ENCODE data around the gene UGGT1. TPM values are rescaled to one million over a fixed set of nuclear protein-coding genes. Genes with fewer than 3 reads are reported as not detected.

UGGT1 gene
- total RNA-seq, 2 donors from 2014 or later = 39.8 to 49.8 TPM

DNA sequence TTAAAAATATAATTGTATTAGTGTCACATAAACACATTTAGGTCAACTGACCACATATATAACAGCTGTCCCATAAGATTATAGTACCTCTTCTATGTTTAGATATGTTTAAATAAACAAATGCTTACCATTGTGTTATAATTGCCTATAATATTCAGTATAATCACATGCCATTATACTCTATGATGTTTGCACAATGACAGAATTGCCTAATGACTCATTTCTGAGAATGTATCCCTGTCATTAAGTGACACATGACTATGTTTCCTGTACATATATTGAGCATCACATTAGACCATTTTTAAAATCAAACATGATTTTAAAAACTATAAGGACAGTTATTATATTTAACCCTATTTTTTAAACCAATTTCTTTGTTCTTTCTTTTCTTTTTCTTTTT is 137.9 kb downstream of the UGGT1 start:
- no peak for DNase-seq (ENCODE audit: low spot score in 2 of 2)

DNA sequence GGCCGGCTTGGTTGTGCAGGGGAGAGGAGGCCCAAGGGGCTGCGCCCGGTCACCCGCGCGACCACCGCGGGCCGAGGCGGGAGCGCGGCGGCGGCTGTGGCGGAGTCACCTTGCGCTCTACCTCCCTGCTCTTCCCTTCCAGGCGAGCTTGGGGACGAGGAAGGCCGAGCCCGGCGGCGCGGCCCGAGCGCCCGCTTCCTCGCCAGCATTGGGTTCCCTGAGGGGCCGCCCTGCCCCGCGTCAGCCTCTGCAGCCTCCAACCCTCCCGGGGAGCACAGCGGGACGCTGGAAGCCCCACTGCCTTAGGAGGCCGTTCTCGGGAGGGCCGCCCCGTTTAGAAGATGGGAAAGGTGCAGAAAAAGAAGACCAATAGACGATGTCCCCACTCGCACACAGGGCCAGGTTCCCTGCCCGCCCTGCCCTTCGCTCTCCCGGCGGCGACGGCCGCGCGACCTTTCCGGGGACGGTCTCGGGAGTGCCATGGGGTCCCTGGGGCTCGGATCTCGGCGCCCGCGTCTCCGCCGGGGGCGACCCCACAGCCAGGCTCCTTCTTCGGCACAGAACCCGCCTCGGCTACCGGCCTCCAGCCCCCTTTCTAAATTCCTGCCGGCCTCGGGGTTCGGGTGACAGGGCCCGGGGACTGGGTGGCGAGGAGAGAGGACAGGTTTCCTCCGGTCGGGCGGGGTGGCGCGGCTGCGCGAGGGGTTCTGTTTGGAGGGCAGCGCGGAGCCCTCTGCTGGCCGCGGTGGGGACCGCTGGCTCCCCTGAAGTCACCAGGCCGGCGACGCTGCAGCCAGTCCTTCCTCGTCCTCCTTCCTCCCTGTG is 142.2 kb downstream of the UGGT1 start:
- no peaks in the 10 kb centered on the region for H3K9me3 Mint-ChIP-seq
- ATAC-seq (peak; percentile 97 to 99), DNase-seq (ENCODE audit: low spot score in 2 of 2) (peak; percentile 83 to 88)
- peak overlapping the region in 1 of 2 donors; percentile 20 for H3K27ac Mint-ChIP-seq
- no peaks in the 10 kb centered on the region for H3K36me3 Mint-ChIP-seq

More for the DNA sequence above, 137.9 kb downstream of the UGGT1 start:
- Mint-ChIP-seq H3K27ac (no peak overlapping the region), H3K36me3 (no peaks in the 10 kb centered on the region), H3K9me3 (no peaks in the 10 kb centered on the region)
- peak in 1 of 2 donors; percentile 32 for ATAC-seq

DNA sequence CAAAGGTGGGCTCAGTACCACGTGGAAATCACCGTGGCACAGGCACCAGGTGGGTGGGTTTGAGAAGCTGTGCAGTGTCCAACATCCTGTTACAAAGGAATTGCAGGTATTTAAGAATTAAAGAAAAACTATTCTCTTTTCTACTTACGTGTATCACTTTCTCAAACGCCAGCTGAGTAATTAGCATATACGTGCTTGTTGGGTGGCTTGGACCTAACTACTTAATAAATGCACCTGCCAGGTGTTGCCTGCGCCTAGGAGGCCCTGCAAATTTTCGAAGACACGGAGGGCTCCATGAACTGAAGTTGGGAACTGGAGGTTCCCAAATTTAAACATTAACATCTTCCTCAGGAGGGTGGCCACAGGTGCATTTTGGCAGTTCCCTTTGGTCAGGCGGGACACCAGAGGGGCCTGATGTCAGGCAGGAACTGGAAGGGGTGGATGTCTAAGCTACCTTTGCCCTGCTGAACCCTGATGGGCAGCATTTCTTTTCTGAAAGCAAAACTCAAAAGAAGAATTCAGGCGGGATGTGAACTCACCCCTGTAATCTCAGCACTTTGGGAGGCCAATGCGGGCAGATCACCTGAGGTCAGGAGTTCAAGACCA is 142.9 kb downstream of the UGGT1 start:
- H3K27ac Mint-ChIP-seq = peak overlapping the region in 1 of 2 donors; percentile 20
- H3K9me3 Mint-ChIP-seq = no peaks in the 10 kb centered on the region
- no peaks in the 10 kb centered on the region for H3K36me3 Mint-ChIP-seq
- ATAC-seq (no peak), DNase-seq (ENCODE audit: low spot score in 2 of 2) (no peak)

DNA sequence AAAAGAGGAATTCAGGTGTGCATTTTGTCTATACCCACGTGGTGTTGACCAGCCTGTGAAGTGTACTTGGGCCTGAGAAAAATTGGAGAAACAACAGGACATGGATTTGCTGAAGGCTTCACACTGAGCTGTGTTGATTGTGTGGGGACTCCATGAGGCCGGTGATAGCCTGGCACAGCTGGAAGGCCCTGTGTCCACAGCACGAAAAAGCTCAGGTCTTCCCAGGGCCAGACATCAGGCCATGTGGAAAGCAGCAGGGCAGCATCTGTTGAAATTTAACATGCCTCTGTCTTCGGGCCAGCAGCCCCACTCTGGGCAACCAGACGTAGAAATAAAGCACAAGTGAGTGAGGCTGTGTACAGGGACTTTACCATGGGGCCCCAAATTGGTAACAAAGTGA is 143.6 kb downstream of the UGGT1 start:
- H3K27ac Mint-ChIP-seq = no peak overlapping the region
- no peaks in the 10 kb centered on the region for H3K36me3 Mint-ChIP-seq
- DNase-seq (ENCODE audit: low spot score in 2 of 2) = no peak
- ATAC-seq = no peak
- no peaks in the 10 kb centered on the region for H3K9me3 Mint-ChIP-seq

DNA sequence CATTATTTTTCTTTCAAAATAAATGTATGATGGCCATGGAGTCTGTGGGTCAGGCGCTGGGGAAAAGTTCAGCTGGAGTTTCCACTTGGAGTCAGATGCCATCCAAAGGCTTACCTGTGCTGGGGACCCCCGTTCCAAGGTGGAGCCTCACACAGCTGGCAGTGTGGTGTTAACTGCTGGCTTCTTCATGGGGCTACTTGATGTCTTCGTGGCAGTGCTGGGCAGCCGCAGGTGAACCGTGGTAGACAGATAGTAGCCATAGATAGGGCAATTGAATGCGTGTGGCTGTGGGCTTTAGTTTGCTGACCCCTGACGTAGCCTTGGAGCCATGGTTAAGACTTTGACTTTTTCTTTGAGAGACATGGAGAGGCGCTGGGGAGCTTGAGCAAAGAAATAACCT is 144.6 kb downstream of the UGGT1 start:
- no peak for DNase-seq (ENCODE audit: low spot score in 2 of 2)
- no peak for ATAC-seq
- no peaks in the 10 kb centered on the region for H3K36me3 Mint-ChIP-seq
- no peaks in the 10 kb centered on the region for H3K9me3 Mint-ChIP-seq
- H3K27ac Mint-ChIP-seq = no peak overlapping the region

DNA sequence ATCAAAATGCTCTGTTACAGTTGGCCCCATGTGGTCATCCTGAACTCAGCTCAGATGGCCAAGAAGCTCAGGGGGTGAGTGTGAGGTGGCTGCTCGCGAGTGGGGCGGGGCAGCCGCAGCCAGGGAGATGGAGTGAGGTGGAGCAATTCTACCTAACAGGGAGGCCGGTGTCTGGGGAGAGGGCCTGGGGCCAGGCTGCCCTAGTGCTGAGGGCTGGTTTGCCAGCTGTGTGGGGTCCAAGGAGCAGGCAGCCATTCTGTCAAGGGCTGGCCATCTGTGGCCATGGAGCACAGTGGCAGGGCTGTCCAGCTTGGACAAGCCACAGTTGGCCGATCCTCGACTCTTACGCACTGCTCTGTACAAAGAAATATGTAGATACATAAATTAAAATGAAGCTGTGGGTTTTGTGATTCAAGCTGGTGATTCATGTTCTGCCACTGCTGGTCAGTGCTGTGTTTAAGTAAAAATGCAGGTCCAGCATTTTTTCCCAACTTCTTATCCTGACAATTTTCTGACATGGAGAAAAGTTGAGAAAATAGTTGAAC is 145.6 kb downstream of the UGGT1 start:
- no peaks in the 10 kb centered on the region for H3K36me3 Mint-ChIP-seq
- no peak for DNase-seq (ENCODE audit: low spot score in 2 of 2)

DNA sequence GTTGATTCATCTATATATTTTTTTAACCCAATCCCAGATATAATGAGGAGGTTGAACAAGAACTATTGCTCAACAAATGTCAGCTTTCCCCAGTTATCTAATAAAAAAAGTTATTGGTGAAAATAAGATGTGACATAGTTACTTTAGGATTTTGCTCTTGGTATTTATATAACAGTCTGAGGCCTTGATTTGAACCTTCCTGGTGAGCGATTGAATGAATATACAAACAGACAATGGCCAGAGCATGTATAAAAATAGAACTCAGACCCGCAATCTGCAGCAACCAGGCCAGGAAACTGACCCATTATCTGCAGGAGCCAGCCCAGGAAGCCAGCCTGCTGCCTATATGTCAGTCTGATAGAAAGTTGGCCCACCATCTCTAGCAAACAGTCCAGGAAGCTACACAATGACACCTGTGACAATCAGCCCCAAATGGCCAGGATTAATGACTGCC is 146.1 kb downstream of the UGGT1 start:
- DNase-seq (ENCODE audit: low spot score in 2 of 2) (no peak), ATAC-seq (no peak)
- Mint-ChIP-seq H3K36me3 (no peaks in the 10 kb centered on the region), H3K27ac (no peak overlapping the region), H3K9me3 (no peaks in the 10 kb centered on the region)

More for the DNA sequence above, 145.6 kb downstream of the UGGT1 start:
- no peak for ATAC-seq
- Mint-ChIP-seq H3K9me3 (no peaks in the 10 kb centered on the region), H3K27ac (no peak overlapping the region)

DNA sequence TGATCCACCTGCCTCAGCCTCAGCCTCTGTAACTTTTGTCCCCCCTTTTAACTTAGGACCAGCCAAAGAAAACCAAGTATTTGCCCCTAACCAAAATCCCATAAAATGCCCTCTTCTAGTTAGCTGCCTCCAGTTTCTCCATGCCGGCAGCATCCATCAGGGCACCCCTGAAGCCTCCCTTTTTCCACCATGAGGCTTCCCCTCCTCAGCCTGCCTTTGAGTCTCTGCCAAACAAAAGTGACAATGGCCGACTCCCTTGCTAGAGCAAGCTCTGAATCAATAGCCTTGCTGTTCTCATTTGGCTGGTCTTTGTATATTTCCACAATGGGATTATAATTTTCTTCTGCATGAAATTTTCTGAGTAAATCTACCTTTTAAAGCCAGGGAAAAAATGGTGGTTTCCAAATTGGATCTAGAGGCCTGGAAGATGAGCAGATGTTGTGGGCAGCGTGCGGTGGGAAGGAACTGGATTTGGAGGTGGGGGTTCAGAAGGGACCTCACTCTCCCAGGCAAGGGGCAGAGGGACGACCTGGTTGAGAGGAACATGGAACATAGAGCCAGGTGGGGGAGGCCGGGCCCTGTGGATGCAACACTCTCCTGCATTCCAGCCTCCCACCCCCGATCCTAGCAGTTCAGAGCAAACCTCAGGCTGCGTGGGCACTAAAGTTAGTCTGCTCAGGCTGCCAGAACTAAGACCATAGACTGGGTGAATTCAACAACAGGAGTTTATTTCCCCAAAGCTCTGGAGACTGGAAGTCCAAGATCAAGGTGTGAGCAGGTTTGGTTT is 147.1 kb downstream of the UGGT1 start:
- no peak for ATAC-seq
- H3K9me3 Mint-ChIP-seq = no peaks in the 10 kb centered on the region

DNA sequence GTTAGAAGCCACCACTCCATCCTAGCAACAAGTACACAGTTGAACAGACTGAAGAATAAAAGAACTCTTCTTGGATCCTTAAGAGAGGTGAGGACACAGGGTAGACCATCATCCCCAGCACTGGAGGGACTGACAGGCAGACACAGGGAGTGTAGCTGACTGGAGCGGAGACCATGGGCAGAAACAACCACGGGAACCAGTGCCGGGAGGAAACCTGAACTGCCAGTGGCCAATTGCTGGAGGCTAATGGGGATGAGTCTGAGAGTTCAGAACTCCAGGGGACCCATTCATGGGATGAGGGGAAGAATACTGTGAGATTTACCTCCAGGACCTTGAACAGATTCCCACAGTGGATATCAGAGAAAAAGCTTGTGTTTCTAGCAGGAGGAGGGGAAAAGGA is 150.9 kb downstream of the UGGT1 start:
- Mint-ChIP-seq H3K9me3 (no peaks in the 10 kb centered on the region), H3K27ac (no peak overlapping the region), H3K36me3 (no peaks in the 10 kb centered on the region)
- no peak for ATAC-seq
- no peak for DNase-seq (ENCODE audit: low spot score in 2 of 2)

More for the DNA sequence above, 147.1 kb downstream of the UGGT1 start:
- H3K27ac Mint-ChIP-seq = peak overlapping the region in 1 of 2 donors; percentile 16
- no peak for DNase-seq (ENCODE audit: low spot score in 2 of 2)
- H3K36me3 Mint-ChIP-seq = no peaks in the 10 kb centered on the region

Other genes with a start within 250 kb of the UGGT1 start
- gene POLR2D, start 233.0 kb upstream of the UGGT1 start, total RNA-seq = 10 to 100 TPM; 61.2 to 72.9 TPM
- 10 to 100 TPM; 14.4 to 15.3 TPM for gene AMMECR1L, start 205.2 kb upstream of the UGGT1 start, total RNA-seq
- 10 to 100 TPM; 28.0 to 43.6 TPM for gene SAP130, start 63.1 kb upstream of the UGGT1 start, total RNA-seq
- 10 to 100 TPM in 1 of 2 donors, 1 to 10 TPM in 1; 2.9 to 14.5 TPM for gene HS6ST1, start 227.7 kb downstream of the UGGT1 start, total RNA-seq

All from activated naive CD4-positive, alpha-beta T cell treated with anti-CD3 and anti-CD28 coated beads, Interleukin-2, amount 50 U/mL, for 72 hours (primary cell).